NK-92 (cell line): ENCODE results near the gene ZRSR2.
"Not testable (repeated sequence)": the region's sequence is repeated elsewhere in the genome, so short reads cannot be mapped to it uniquely, and the experiment has no call there.

Experiments
- DNase-seq: peaks from one replicate; lab custom pipeline; 2025; ENCODE audit not compliant: unreplicated experiment; lab: John Stamatoyannopoulos, UW

The ZRSR2 gene

DNA sequence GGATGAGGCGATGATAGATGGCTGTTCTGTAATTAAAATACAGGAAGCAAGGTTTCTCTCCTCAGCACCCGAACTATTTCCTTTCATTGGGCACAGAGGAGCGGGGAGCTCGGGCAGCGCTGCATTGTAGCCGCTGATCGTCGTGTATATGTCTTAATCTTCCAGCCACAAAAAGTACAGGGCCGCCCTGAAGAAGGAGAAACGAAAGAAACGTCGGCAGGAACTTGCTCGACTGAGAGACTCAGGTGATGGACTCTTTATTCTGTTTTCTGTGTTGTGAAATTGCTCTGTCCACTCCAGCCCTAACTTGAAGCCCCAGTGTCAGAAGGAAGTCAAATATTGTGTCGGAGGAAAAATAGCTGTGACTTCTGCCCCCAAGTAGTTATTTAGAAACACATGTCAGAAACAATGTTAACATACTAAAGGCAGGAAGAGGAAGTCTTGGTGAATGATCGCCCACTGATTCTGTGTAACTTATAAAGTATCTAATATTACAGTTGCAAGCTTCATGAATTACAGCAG is 546 bp downstream of the ZRSR2 start:
- DNase-seq: no peak

DNA sequence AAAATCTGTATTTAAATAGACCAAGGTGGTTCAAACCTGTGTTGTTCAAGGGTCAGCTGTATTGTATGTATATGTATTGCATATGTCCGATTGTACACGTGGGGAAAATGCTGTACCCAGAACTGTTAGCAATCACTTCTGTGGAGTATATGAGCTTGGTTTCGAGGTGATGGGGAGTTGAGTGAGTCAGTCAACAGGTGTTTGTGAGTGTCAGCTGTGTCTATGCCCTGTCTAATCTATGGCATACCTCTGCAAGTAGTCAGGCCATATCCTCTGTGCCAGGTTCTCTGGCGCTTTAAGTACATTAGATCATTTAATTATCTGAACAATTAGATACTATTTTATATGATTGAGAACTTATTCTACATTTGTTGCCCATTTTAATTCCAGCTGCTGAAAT is 7.4 kb downstream of the ZRSR2 start:
- no peak for DNase-seq

DNA sequence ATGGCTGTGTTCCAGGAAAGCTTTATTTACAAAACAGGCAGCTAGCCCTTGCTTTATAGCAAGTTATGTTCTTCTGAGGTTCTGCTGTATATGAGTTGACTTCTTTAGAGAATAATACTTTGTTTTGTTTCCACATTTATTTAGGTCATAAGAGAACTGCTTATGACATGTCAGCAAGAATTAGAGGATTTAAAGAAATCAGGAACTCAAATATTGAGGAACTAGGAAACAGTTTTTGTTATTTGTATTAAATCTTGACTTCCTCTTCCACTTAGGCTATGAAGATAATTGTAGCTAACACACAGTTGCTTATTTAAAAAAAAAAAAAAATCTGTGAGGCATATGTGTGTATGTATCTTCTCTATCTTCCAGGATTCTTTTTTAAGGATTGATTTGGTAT is 14.3 kb downstream of the ZRSR2 start:
- no peak for DNase-seq

DNA sequence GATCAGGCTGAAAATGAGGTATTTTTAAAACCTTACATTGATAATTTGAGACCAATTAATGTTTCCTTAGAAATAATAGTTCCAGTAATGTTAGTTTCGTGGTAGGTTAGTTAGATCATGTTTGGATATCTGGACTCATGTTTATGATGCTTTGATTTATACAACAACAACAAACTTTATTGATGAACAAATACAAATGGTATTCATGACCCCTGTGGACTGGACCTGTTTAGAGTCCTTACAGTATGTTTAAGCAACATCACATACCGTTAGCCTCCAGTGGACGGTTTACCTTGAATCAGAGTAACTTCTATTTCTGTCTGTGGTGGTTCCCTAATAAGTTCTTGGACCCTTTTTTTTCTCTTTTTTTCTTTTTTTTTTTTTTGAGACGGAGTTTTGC is 18.0 kb downstream of the ZRSR2 start:
- DNase-seq: no peak

DNA sequence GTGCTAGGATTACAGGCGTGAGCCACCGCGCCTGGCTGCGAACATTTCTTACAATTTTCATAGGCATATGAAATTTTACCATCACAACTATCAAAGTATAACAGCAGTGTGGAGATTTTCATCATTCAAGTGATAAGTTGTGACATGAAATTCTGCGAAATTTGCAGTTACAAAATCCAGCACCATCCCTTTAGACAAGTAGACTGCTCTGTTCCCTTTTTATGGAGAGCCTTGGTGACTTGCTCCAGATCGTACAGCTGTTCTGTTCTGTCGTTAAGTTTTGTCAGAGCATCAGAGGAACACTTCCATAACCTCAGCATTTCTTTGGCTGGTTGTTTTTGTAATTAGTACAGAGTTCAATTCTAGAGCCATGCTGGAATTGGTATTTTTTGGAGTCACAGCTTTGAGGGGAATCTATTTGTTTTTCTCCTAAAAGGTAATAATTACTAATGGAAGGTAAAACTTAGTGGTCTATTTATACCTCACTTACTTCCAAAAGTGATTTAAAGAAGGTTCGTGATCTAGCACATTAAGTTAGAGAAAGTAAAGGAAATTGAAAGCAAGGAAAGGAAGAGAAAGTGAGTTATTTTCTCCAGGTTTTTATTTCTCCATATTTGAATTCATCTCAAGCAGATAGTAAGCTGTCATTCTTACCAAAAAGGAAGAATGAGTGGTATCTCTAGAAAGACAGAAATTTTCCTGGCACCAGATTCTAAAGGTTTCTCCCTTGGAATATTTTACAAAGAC is 22.1 kb downstream of the ZRSR2 start:
- no peak for DNase-seq

DNA sequence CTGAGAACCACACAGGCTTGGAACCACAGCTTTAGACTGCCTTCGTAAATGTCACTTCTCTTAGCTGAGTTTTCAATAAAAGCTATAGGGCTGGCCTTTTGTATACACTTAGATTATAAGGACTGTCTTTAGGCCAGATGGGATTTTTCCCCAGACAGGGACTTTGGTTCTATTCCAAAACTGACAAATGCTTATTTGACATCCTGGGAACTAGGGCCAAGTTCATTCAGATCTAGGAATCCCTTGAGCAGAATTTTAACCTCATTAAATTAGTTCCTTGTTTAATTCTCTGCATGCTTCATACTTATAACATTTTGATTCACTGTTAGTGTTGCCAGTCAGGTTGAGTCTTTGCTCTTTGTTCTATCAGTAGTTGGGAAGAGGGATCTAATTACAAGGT is 23.1 kb downstream of the ZRSR2 start:
- DNase-seq: no peak

DNA sequence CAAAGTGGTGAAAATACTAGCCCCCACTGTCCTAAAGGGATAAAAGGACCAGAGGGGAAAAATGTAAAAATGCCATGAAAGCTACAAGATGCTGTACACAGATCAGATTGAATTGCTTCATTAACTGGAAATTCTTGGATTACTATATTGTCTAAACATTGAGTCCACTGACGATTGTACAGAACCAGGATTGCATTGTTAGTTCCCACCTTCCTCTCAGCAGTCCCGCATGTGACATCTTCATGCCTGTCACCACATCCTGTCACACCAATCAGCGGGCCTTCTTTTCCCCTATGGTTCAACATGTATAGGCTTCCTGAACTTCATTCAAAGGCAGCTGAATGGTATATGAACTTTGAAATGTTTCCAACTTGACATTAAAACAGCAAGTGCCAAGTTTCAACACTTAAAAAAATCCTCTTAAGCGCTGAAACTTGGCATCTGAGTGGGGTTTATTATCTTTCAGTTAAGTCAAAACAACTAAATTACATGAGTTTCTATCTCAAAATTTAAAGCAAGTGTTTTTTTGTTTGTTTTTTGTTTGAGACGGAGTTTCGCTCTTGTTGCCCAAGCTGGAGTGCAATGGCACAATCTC is 24.6 kb downstream of the ZRSR2 start:
- DNase-seq: no peak

DNA sequence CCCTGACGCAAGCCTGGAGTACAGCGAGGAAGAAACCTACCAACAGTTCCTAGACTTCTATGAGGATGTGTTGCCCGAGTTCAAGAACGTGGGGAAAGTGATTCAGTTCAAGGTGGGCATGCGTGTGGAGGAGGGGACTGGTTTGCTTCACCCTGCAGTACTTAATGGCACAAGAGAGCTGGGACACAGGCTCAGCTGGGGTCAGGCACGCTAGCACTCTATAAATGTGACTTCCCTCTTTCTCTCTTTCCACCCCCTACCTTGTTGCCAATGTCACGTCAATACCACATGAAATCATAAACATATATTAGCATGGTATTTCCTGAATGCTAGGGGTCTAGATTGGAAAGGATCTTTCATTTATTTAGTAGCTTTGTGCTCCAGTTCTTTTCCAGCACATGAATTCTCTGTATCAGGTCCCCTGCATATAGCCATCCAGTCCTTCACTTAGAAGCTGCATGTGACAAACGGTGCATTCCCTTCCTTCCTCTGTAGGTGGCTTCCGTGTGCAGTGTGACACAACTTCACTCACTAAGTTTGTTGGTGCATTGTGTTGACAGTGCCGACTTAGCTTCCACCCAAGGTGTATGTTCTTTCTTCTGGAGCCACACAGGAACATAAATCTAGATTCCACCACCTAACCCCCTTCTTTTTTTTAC is 25.6 kb downstream of the ZRSR2 start:
- DNase-seq: no peak

DNA sequence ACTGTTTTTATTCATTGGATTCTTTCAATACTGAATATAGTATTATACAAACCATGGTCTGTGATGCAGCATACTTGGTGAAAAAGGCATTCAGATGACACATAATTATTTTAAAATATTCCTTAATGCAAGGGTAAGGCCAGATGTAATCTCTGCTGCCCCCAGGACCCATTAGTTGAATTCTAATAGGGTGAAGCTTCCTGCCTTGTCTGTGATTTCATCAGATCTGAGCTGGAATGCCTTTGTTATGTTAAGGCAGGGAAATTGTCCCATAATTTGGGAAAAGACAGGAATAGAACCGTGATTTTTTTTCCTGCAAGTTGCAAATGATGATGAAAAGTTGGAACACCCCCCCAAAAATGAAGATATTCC is 26.1 kb downstream of the ZRSR2 start:
- DNase-seq: no peak

DNA sequence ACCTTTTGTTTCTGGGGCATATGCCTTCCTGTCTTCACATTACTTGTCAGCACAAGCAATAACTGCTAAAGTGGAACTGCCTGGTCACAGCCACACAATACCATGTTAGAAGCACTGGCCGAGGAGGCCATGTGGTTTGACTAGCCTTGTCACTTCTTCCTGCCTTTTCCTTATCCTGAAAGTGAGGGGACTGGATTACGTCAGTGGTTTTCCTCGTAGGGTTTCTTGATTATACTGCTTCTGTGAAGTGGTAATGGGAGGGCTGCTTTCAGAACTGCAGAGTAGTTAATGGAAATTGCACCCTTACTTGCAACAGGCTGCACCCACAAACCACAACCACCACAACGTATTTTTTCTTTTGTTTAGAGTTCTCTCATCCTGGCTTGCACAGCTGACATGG is 26.6 kb downstream of the ZRSR2 start:
- DNase-seq: no peak

DNA sequence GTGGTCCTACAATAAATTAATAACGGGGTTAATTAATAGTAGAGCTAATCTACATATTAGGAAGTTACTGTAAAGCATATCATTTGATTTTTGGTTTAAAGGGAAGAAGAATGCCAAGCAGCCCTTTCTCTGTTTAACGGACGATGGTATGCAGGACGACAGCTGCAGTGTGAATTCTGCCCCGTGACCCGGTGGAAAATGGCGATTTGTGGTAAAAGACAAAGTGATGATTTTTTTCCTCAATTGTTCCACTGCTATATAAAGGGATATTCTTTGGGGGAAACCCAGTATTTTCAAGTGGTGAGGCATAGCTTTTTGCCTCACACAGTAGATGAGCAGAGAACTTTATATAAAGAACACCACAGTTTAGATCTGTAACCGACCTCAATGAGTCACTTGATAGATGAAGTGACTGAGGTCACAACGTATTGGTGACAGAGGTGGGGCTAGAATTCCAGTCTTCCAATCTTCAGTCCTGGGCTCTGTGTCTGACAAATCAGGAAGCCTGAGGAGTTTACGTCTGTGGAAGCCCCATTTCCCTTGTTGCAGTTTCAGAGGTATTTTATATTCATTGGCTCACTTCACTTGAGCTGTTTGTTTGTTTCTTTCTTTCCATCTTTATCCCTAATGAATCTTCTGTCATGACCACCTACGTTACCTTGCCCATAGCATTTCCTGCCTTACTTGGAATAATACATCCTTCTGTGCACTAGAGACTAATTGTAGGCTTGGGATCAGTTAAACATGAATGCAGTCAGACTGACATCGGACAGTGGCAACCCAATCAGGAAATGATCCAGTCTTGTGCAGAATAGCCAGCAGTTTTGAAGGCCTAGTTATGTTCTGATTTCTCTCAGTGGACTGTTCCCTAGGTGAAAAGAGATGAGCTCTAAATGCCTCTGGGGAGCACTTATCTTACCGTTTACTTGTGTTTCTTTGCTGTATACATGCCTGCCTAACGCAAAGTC is 30.1 kb downstream of the ZRSR2 start:
- no peak for DNase-seq

DNA sequence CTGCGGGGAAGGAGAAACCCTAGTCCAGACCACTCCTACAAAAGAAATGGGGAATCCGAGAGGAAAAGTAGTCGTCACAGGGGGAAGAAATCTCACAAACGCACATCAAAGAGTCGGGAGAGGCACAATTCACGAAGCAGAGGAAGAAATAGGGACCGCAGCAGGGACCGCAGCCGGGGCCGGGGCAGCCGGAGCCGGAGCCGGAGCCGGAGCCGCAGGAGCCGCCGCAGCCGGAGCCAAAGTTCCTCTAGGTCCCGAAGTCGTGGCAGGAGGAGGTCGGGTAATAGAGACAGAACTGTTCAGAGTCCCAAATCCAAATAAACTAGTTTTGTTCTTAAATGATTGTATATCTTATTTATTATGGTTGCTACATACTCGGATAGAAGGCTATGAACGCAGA is 32.6 kb downstream of the ZRSR2 start:
- no peak for DNase-seq

DNA sequence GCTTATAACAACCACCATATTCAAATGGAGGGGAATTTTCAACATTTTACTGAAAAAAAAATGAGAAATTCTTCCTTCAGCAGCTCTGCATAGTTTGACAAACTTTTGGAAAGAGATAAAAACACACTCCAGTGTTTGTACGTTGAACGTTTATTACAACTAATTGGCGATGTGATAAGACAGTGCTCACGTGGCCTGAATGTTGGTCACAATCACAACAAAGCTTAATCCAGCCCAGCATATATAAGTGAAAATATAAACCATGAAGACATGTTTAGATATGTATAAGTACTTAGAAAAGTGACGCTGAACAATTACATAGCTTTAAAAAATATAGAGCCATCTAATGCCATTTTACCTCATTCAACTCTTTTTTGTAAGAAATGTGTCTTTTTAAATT is 35.7 kb downstream of the ZRSR2 start:
- no peak for DNase-seq

DNA sequence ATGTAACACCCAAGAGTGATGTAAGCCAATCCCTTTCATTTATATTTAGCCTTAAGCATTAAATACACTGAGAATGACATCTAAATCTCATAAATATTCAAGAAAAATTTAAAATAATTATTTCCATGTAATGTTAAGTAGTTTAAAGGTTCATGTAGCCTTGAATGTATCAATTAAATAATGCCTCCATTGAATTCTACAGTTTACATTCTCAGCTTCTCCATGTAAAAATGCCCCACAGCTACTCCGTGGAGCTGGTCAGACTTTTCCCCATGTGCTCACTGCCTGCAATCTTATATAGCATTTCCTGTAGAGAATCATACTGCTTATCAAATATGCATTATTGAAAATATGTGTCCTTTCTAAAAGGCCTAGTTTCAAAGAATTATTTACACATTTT is 38.9 kb downstream of the ZRSR2 start:
- DNase-seq: no peak

DNA sequence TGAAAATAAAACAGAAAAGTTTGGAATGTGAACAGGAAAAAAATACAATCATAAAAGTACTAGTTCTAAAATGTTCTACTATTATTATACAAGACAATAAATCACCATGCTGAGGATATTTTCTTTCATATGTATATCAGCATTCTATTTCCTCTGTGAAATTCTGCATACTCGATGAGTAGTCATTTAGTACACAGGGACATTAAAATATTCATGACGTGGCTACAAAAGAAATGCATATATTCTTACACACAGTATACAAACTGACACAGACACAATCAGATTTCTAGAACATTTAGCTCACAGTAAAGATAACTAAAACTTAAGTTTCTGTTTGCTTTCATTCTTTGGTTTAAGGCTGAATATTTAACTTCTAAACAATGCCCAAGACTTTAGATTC is 41.1 kb downstream of the ZRSR2 start:
- DNase-seq: not testable (repeated sequence)

DNA sequence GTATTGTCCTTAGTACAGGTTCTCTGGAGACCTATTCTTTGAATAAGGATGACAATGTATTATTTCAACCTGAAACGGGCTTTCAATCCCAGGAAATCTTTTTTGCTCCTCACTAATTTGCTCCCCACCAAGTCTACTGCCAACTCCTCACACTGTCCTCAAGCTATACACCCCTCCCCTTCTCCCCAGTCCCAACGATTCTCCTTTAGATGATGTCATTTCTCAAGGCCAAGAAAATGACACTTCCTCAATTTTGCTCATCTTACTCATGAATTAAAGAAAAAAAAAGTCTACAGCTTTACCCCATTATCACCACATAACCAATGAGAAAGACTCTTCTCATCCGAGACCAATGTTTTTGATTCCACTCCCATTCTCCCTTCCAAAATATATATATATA is 43.8 kb downstream of the ZRSR2 start:
- DNase-seq: no peak

DNA sequence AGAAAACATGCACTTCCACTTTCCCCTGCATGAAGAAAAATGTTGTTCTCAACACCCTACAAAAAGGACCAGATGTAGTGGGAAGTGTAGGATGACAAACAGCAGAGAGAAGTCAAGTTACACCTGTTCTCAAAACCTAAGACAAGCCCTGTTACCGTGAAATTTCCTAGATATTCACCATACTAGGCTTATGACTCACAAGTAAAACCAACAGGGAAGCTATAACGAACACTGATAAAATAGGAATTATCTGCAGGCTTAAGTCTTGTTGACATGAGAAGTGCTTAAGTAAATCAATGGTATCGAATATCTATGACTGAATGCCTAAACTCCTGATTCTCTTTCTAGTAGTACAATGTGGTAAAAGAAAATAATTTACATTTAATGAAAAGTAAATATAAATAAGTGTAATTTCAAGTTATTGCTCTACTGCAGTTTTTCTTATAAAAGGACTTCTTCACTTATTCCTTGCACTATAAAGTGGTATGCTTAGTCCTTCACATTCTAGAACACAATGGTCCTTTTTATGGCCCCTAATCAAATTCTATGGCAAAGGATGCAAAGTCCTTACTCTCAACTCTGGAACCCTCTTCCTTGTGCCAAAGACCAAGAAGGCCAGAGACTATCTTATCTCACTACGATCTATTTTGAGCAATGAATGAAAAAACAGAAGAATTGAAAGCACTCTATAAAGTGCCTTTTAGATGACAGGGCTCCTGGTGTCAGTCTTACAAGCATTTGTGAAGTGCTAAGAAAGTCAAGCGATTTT is 44.7 kb downstream of the ZRSR2 start:
- no peak for DNase-seq

DNA sequence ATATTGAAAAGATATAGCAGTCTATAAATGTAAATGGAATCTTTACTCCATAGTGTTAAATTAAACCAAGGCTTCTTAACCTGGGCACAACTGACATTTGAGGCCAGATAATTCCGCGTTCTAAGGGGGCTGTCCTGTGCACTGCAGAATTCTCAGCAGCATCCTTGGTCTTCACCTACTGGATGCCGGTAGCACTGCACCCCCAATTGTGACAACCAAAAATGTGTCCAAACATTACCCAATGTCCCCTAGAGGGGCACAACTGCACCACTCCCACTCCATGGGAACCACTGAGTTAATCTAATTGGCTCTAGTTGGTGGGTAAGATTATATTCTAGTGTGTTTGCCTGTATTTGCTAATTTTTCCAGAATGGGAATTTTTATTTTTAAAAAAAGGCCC is 47.7 kb downstream of the ZRSR2 start:
- DNase-seq: no peak

DNA sequence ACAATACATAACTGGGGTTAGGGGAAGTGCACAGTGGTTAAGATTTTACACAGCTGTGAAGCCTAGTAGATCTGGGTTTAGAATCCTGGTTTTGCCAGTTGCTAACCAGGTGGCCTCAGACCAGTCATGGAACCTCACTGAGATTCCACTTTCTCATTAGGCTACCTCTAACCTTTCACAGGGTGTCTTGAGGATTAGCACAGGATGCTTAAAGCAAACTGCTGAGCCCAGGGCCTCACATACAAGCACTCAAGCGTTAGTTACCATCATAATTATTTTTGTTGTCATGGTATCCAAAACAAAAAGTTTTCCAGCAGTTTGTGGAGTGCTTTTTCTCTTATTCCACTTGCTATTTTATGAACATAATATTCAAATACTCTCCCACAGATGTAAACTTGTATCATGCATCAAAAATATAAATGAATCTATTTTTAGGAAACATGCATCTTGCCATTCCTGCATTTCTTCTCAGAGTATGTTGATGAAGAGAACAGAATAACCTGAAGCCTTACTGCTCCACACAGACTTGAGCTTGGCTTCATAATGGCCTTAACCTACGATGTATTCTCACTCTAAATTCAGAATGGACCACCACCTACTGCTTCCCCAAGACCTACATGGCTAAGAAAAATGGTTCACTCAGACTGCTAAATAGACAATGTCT is 51.7 kb downstream of the ZRSR2 start:
- no peak for DNase-seq

DNA sequence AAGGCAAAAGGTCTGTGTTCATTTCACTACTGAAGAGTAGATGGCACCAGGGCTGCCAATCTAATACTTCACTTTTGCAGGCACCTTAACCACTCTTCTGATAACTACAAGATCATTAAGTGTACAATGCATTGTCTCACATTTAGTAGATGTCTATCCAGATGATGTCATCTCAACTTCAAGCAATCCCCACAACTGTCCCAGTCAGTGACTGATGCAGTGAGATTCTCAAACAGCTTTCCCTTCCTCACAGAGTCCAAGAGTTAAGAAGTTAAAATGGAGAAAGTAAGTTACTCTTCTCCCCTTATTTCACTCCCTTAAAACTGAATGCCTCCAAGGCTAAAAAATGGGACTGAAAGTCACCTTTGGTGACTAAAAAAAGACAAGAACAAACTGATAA is 53.7 kb downstream of the ZRSR2 start:
- no peak for DNase-seq
